Subcutaneous adipose tissue (tissue), 4 donors: ENCODE data around the gene SLC30A7. TPM values are rescaled to one million over a fixed set of nuclear protein-coding genes. Genes with fewer than 3 reads are reported as not detected.

Experiments
- total RNA-seq, 4 donors: library from RNA; depleted of rRNA; stranded (reverse); fragments of >200 nt; gene quantifications; one replicate each; pipeline ENCODE4 v1.1.0, GENCODE V29; 2016
- TF ChIP-seq, protein P1 (sequence below): fragments of 450-650 bp; IDR thresholded peaks from one replicate; pipeline ENCODE4 v1.5.1; 2016; ENCODE audit warnings: low read depth, mild to moderate bottlenecking, control low read depth, antibody characterized with exemption, moderate library complexity

SLC30A7 gene
- total RNA-seq, 4 donors from 2014 or later: 19.4 to 27.6 (median 26.4) TPM

DNA sequence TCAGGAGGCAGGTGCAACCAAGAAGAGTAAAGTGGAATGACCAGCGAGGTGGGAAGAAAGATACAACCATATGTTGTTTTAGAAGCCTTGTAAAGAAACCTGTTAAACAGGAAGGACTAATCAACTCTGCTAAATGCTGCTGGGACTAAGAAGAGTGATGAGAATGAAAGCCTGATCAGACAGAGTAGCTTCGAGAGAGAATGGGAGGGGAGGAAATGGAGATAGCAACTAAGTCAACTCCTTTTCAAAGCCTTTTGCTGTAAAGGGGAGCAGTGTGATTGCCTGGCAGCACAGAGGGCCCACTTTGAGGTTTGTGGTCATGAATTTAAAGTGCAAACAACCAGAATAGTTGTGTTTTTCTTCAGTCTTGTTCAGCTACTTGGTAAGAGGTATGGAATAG lies 31.4 kb downstream of the SLC30A7 start:
- TF ChIP-seq, protein P1, sequence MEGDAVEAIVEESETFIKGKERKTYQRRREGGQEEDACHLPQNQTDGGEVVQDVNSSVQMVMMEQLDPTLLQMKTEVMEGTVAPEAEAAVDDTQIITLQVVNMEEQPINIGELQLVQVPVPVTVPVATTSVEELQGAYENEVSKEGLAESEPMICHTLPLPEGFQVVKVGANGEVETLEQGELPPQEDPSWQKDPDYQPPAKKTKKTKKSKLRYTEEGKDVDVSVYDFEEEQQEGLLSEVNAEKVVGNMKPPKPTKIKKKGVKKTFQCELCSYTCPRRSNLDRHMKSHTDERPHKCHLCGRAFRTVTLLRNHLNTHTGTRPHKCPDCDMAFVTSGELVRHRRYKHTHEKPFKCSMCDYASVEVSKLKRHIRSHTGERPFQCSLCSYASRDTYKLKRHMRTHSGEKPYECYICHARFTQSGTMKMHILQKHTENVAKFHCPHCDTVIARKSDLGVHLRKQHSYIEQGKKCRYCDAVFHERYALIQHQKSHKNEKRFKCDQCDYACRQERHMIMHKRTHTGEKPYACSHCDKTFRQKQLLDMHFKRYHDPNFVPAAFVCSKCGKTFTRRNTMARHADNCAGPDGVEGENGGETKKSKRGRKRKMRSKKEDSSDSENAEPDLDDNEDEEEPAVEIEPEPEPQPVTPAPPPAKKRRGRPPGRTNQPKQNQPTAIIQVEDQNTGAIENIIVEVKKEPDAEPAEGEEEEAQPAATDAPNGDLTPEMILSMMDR: no peak

DNA sequence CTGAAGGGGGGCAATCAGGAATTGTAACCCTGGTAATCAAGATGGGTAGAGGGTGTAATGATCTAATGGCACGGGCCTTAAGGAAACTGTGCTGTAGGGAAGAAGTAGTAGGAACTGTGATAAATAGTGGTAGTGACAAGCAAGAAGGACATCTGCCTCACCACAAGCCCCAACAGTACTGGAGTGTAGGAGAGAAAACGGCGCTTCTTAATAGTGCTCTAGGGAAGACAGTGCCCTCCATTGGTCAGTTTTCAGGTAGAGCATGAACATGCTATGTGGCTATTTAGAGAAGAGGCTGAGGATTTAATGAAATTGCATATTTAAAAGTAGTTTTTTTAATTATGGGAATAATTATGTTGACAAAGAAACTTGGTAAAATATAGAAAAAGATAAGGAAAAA lies 32.2 kb downstream of the SLC30A7 start:
- TF ChIP-seq, protein P1: no peak

DNA sequence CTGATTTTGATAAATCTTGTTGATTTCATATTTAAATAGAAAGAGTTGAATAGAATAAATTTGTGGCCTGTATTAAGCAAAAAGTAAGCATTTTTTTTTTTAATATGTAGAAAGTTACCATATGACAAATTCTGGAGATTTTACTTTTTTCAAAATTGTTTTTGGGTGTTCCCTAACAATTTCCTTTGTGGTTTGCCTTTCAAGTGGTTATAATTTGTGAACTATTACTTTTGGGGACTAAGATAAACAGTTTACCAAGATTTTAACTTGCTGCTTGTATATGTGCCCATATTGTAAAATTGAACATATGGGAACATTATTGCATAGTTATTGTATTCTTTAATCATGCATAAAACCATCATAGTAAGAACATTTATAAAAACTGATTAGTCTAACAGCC lies 34.6 kb downstream of the SLC30A7 start:
- TF ChIP-seq, protein P1: no peak

DNA sequence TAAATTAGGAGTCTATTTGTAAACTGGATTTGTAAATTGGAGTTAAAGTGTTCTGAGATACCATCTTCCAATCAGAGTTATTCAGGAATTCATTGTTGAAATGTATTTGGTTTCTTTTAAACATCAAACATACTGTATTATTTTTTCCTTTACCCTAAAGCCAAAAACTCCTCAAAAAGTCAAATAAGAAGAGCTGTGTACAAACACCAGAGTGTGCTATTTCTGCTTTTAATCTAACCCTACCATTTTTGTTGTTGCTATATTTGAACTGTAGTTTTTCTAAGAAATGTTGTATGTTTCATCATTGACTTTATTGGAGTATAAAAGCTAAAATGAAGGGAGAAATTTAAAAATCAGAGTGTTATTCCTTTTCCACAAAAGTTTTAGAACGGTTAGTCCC lies 35.8 kb downstream of the SLC30A7 start:
- TF ChIP-seq, protein P1: no peak

DNA sequence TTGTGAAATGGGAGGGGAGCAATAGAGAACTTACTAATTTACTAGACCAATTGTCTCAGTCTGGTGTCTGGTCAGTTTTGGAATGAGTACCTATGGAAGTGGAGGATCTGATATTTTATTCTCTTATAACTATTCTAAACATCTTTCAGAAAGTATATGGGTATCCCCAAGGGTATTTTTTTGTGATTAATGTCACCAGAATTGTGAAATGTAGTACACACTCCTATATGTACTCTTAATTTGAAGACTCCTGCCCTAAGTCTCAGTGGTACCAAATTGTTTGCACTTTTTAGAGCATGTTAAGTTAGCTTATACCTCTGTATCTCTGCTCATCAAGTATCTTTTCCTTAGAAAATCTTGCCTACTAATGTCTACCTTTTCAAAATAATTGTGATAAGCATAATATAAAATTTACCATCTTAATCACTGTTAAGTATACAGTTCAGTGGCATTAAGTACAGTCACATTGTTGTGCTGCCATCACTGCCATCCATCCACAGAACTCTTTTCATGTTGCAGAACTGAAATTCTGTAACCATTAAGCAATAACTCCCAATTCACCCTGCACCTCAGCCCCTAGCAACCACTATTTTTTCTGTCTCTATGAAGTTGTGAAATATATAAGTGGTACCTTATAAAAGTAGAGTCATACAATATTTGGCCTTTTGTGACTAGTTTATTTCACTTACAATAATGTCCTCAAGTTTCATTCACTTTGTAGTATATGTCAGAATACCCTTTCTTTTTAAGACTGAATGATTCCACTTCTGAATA lies 40.5 kb downstream of the SLC30A7 start:
- TF ChIP-seq, protein P1: no peak

DNA sequence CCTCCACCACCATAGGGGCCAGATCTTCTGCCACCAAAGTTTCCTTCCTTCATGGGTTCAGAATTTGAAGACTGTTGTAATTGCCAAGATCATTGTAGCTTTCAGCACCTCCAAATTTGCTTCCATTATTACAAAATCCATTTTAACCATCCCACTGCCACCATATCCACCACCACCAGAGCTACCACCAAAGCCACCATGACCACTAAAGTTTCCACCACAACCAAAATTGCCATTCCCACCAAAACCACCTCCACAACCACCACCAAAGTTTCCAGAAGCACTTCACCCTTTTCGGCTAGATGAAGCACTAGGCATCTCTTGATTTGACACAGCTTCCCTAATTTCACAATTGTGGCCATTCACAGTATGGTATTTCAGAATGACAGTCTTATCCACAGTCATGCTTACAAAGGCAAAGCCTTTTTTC lies 45.2 kb downstream of the SLC30A7 start:
- TF ChIP-seq, protein P1: no peak

DNA sequence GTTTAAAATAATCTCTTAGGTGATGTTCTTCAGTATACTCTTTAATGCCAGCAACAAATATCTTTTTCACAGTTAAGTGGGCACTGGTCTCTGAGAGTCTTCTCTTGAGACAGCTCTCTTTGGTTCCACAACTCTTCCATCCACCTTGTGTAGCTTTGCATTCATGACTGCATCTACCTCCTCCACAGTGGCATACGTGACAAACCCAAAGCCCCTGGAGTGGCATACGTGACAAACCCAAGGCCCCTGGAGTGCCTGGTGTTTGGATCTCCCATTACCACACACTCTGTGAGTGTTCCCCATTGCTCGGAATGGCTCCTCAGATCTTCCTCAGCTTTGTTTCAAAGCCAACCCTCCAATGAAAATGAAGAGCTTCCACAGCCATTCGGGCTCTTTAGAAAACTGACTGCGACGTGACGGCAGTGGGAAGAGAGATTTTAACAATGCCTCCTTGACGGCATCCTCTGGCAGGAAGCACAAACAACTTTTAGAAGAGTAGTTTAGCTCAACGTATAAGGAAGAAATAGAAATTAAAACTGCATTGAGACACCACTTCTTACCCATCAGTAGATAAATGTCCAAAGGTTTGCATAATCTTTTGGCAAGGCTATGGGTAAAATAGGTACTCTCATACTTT lies 45.8 kb downstream of the SLC30A7 start:
- TF ChIP-seq, protein P1: no peak
